Gastroesophageal sphincter (tissue), 4 donors: ENCODE results near the gene PTPRN2. TPM values are rescaled to one million over a fixed set of nuclear protein-coding genes. Genes with fewer than 3 reads are reported as not detected.

ENCODE experiments used
- ATAC-seq: fragments of 150-250 bp; one replicate; pipeline ENCODE4 v1.9.1; 2016; ENCODE audit warnings: mild to moderate bottlenecking, moderate library complexity
- H3K27ac ChIP-seq, 4 donors: fragments of 200-600 bp; sonication (generic) in 3 of 4; 1 replicate in 3 of 4; 2 replicates in 1 of 4; pipeline ENCODE4 v1.5.1; 2016 to 2019
- H3K27me3 ChIP-seq: fragments of 200-600 bp; sonication (generic); one replicate; pipeline ENCODE4 v1.5.1; 2019
- H3K36me3 ChIP-seq, 2 donors: fragments of 200-600 bp; sonication (generic); one replicate each; pipeline ENCODE4 v1.5.1; 2019; ENCODE audit warnings: control low read depth in 1 of 2
- H3K4me1 ChIP-seq, 3 donors: fragments of 200-600 bp; sonication (generic); 1 replicate in 2 of 3; 2 replicates in 1 of 3; pipeline ENCODE4 v1.5.1; 2016 to 2019; ENCODE audit warnings: control low read depth in 2 of 3
- H3K4me3 ChIP-seq, 2 donors: fragments of 200-600 bp; sonication (generic); one replicate each; pipeline ENCODE4 v1.5.1; 2019; ENCODE audit warnings: mild to moderate bottlenecking in 1 of 2, moderate library complexity in 1 of 2
- H3K9me3 ChIP-seq, 3 donors: fragments of 200-600 bp; sonication (generic); one replicate each; pipeline ENCODE4 v1.5.1; 2017 to 2019; ENCODE audit warnings: control low read depth in 2 of 3
- EP300 ChIP-seq: sonication (generic); formaldehyde crosslinking; IDR thresholded peaks from one replicate; pipeline ENCODE4 v1.6.1; 2017; ENCODE audit warnings: antibody characterized with exemption, mild to moderate bottlenecking
- POLR2A ChIP-seq, 2 donors: fragments of 450-650 bp; IDR thresholded peaks; one replicate each; pipeline ENCODE4 v1.6.1; 2017; ENCODE audit warnings: antibody characterized with exemption in 2 of 2, mild to moderate bottlenecking in 2 of 2, moderate library complexity in 1 of 2
- POLR2AphosphoS5 ChIP-seq: sonication (generic); formaldehyde crosslinking; IDR thresholded peaks from one replicate; pipeline ENCODE4 v1.6.1; 2017; ENCODE audit warnings: antibody characterized with exemption
- WGBS, 2 donors: methylation state at CpG; one replicate each; pipeline ENCODE4 v1.1.5; 2018; ENCODE audit warnings: low coverage in 1 of 2; 5-methylcytosine and 5-hydroxymethylcytosine counted together
- total RNA-seq, 4 donors: library from RNA; depleted of rRNA; stranded (reverse); fragments of >200 nt; gene quantifications; one replicate each; pipeline ENCODE4 v1.1.0, GENCODE V29; 2016
- TF ChIP-seq, protein P1 (sequence below), 4 experiments: fragments of 200-600 bp in 2 of 4; fragments of 450-650 bp in 2 of 4; sonication (generic) in 1 of 4; IDR thresholded peaks; one replicate each; pipeline ENCODE4 v1.5.1; 2017 to 2019; ENCODE audit warnings: antibody characterized with exemption in 4 of 4, mild to moderate bottlenecking in 2 of 4, moderate library complexity in 2 of 4

The PTPRN2 gene
- total RNA-seq, 4 donors from 2014 or later: 1.7 to 4.7 (median 3.3) TPM

DNA sequence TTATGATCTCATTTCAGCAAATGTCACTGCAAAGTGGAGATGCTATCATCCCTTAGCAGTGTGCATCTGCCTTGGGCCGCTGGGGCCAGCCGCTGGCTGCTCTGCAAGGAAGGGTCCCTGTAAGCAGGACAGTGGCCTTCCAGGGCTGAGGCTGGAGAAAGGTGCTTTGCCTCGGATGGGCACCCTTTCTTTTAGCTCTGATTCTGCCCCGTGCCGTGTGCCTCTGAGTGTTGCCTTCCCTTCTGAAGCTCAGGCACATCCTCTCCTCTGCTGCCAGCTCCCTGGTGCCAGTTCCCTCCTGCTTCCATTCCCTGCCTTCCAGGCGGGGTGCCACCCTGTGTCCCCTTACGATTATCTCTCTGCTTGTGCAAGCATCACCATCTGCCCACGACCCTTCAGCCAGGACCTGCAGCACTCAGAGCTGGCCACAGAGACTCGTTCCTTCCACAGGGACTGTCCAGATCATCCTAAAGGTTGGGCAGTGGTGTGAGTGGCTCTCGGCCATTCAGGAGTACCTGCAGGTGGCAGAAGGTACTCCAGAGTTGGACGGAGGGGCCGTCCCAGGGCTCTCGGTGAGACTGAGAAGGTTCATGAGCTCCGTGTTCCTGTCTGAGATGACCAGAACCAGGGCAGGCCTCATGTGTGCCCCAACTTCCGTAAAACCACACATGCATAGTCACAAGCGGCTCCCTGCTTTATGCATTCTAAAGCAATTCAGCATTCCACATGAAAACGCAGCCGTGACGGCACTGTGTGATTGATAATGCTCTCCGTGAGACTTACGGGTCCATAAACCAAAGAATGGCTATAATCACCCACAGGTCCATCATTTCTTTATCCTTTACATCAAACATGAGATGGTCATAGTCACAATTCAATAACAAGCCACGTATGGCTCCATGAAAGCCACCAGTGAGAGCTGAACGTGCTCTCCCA is 879.4 kb downstream of the PTPRN2 start:
- Histone ChIP-seq H3K27me3 (peaks cover 67% of the 10 kb centered on the region), H3K4me3 (no peak overlapping the region)
- WGBS, 2 donors: 71 to 72% methylated on average over 4 to 14 of the region's 23 CpGs

DNA sequence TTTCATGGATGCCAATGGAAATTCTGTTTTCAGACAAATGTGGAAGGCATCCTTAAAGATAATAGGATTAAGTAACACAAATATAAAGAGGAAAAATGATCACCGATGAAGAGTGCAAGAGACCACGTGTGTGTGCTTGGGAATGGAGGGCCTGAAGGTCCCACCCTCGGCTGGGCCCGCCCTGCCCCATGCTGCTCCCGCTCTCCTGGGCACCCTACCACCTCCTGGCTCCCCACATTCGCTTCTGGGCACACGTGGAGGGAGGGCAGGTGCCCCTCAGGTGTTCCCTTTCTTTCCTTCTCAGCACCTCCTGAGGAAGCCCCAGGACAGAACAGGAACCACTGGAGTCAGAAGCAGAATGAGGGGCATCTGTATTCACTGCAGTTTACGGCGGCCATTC is 883.3 kb downstream of the PTPRN2 start:
- H3K27me3 ChIP-seq: peaks cover 93% of the 10 kb centered on the region
- 77 to 100% methylated on average over 2 to 9 of the region's 9 CpGs for WGBS, 2 donors
- no peaks in the 10 kb centered on the region for H3K4me1 ChIP-seq
- no peak overlapping the region for H3K4me3 ChIP-seq
- ATAC-seq: no peak
- no peak overlapping the region for H3K27ac ChIP-seq
- peaks cover 0 to under 1% (median 0%) of the 10 kb centered on the region in 3 donors for H3K9me3 ChIP-seq
- no peaks in the 10 kb centered on the region for H3K36me3 ChIP-seq
- TF ChIP-seq EP300: no peak
- TF ChIP-seq, protein P1, sequence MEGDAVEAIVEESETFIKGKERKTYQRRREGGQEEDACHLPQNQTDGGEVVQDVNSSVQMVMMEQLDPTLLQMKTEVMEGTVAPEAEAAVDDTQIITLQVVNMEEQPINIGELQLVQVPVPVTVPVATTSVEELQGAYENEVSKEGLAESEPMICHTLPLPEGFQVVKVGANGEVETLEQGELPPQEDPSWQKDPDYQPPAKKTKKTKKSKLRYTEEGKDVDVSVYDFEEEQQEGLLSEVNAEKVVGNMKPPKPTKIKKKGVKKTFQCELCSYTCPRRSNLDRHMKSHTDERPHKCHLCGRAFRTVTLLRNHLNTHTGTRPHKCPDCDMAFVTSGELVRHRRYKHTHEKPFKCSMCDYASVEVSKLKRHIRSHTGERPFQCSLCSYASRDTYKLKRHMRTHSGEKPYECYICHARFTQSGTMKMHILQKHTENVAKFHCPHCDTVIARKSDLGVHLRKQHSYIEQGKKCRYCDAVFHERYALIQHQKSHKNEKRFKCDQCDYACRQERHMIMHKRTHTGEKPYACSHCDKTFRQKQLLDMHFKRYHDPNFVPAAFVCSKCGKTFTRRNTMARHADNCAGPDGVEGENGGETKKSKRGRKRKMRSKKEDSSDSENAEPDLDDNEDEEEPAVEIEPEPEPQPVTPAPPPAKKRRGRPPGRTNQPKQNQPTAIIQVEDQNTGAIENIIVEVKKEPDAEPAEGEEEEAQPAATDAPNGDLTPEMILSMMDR (IDR thresholded peaks at IDR 0.05): no peak
- no peak for TF ChIP-seq POLR2A (IDR thresholded peaks at IDR 0.05)
- TF ChIP-seq POLR2AphosphoS5: no peak

More for the DNA sequence above, 879.4 kb downstream of the PTPRN2 start:
- no peak overlapping the region for H3K27ac ChIP-seq
- H3K36me3 ChIP-seq: no peaks in the 10 kb centered on the region
- peaks cover 0 to 7% (median 0%) of the 10 kb centered on the region in 3 donors for H3K9me3 ChIP-seq
- H3K4me1 ChIP-seq: no peaks in the 10 kb centered on the region
- ATAC-seq: no peak
- TF ChIP-seq POLR2AphosphoS5: no peak
- no peak for TF ChIP-seq EP300
- TF ChIP-seq, protein P1 (IDR thresholded peaks at IDR 0.05): no peak
- no peak for TF ChIP-seq POLR2A (IDR thresholded peaks at IDR 0.05)

DNA sequence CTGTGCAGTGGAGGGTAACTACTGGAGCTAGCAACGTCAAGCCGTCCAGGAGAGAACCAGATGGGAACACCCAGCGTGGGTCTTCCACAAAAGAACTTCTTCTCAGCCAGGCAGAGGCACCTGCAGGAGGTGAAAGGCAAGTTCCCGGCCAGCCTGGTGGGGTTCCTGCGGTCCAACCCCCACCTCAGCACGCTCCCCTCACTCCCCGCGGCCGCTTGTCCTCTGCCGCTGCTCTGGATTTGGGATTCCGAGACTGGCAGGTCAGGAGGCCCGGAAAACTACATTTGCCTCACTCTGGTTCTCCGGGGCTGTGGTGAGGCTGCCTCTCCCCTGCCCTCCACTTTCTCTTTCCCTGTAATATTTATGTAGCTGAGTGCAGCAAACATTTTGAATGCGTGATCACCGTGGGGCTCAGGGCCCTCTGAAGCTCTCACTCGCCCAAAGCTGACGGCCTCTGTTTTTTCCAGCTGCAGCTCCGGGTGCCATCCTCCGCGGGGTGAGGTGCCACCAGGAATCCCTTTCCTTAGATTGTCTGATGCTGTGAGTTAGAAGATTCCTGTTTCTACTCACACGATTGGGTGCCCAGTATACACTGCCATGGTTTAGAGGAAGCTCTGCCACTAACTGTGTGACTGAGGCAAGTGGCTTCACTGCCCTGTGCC is 884.0 kb downstream of the PTPRN2 start:
- no peak for ATAC-seq
- TF ChIP-seq EP300 (no peak), POLR2A (IDR thresholded peaks at IDR 0.05) (no peak), POLR2AphosphoS5 (no peak)
- TF ChIP-seq, protein P1 (IDR thresholded peaks at IDR 0.05): no peak

DNA sequence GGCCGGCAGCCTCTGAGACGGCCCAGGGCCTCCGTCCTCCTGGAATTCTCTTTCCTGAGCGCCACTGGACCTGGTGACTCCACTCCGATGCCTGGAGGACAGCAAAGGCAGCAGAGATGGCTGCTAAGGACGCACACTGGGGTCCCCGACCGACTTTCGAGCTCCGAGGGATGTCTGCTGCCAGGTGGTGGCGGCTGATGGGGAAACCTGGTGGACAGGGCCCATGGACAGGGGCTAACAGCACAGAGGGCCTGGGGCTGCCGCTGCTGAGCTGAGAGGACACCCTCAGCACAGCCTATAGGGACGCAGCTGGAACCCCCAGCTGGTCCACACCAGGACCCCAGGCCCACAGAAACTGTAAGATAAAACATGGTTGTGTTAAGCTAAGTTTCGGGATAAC is 884.5 kb downstream of the PTPRN2 start:
- peaks cover 88% of the 10 kb centered on the region for H3K27me3 ChIP-seq
- H3K27ac ChIP-seq: no peak overlapping the region
- WGBS, 2 donors: 70% methylated on average over 12 of the region's 14 CpGs; no CpG with 5 or more reads in 1 of the 2 donors
- no peaks in the 10 kb centered on the region for H3K4me1 ChIP-seq
- no peak for ATAC-seq
- no peaks in the 10 kb centered on the region for H3K9me3 ChIP-seq
- TF ChIP-seq, protein P1 (IDR thresholded peaks at IDR 0.05): no peak
- TF ChIP-seq EP300 (no peak), POLR2A (IDR thresholded peaks at IDR 0.05) (no peak), POLR2AphosphoS5 (no peak)
- H3K4me3 ChIP-seq: no peak overlapping the region
- H3K36me3 ChIP-seq: no peaks in the 10 kb centered on the region

More for the DNA sequence above, 884.0 kb downstream of the PTPRN2 start:
- H3K9me3 ChIP-seq: no peaks in the 10 kb centered on the region
- H3K27me3 ChIP-seq: peaks cover 91% of the 10 kb centered on the region
- H3K4me3 ChIP-seq: no peak overlapping the region
- H3K4me1 ChIP-seq: no peaks in the 10 kb centered on the region
- H3K36me3 ChIP-seq: no peaks in the 10 kb centered on the region
- 80 to 88% methylated on average over 1 to 7 of the region's 21 CpGs for WGBS, 2 donors
- no peak overlapping the region for H3K27ac ChIP-seq
